Measurements from ENCODE around the gene CEP72.

DNA sequence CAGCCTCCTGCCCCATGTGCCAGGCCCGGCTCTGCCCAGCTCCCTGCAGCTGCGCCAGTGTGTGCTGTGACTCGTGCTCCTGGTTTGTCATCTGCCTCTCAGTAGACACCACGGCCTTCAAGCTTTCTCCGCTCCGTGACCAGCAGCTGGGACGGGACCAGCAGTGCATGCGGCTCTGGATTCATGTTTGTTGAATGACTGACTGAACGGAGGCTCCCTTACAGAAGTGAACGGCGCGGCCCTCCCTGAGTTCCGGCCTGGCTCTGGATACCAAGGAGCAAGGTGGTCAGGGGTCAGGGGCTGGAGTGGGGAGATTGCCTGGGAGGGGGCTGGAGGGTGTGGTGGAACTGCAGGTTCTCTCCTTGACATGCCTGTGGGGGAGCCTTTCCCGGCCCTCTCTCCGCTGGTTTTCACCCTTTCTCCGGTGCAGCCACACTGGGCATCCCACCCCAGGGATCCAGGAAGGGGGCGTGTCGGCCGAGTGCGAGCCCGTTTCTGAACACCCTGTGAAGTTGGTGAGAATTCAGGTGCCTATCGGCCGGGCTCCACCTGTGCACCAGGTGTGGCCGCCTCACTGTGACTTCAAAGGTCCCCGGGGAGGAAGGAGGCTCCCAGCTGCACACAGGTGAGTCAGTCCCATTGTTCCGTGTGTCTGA, 11.1 kb upstream of the CEP72 start:
- no peak for TF ChIP-seq EZH2 (IDR thresholded peaks at IDR 0.05; ENCODE audit: low read length, unreplicated experiment)
- TF ChIP-seq, protein P1, sequence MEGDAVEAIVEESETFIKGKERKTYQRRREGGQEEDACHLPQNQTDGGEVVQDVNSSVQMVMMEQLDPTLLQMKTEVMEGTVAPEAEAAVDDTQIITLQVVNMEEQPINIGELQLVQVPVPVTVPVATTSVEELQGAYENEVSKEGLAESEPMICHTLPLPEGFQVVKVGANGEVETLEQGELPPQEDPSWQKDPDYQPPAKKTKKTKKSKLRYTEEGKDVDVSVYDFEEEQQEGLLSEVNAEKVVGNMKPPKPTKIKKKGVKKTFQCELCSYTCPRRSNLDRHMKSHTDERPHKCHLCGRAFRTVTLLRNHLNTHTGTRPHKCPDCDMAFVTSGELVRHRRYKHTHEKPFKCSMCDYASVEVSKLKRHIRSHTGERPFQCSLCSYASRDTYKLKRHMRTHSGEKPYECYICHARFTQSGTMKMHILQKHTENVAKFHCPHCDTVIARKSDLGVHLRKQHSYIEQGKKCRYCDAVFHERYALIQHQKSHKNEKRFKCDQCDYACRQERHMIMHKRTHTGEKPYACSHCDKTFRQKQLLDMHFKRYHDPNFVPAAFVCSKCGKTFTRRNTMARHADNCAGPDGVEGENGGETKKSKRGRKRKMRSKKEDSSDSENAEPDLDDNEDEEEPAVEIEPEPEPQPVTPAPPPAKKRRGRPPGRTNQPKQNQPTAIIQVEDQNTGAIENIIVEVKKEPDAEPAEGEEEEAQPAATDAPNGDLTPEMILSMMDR (conservative IDR thresholded peaks at IDR 0.05; ENCODE audit: low read depth, low read length) = no peak
- TF ChIP-seq EZH2phosphoT487 (IDR thresholded peaks at IDR 0.05; ENCODE audit: borderline replicate concordance, low read length) = no peak
